Measurements from ENCODE around the gene GDPD5.
A peak's percentile ranks its signal among the peaks of the same experiment; 100 is the strongest.

The GDPD5 gene

DNA sequence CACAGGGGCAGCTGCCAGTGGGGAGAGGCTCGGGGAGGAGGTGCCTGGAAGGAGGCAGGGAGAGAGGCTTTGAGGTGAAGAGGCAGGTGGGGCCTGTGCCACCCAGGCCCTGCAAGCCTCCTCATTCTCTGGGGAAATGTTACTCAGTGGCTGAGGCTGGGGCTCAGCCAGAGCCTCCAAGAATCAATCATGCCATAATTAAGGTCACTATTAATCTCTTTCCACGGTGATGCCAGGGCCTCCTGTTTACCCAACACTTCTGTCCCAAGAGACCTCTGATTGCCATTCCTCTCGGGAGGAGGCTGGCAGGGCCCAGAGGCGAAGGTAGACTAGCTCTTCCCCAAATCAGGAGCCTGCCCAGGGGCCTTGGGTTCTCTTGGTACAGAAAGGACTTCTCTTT is 38.4 kb downstream of the GDPD5 start:
- no peak for DNase-seq

DNA sequence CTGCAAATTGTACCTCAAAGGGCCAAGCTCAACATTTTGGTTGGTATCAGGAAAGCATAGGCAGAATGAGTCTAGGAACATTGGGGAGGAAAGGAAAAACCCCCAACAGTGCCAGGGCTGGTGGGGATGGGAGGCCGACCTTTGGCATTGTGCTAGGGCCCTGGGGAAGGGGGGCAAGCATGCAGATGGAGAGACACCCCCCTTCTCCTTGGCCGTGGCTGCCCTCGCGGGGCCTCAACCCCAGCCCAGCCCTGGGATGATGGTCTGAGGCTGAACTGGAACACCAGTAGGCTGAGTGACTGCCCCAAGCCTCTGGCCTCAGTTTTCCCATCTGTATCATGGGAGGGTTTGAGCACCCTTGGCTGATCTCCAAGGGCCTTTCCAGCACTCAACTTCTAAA is 40.0 kb downstream of the GDPD5 start:
- no peak for DNase-seq

DNA sequence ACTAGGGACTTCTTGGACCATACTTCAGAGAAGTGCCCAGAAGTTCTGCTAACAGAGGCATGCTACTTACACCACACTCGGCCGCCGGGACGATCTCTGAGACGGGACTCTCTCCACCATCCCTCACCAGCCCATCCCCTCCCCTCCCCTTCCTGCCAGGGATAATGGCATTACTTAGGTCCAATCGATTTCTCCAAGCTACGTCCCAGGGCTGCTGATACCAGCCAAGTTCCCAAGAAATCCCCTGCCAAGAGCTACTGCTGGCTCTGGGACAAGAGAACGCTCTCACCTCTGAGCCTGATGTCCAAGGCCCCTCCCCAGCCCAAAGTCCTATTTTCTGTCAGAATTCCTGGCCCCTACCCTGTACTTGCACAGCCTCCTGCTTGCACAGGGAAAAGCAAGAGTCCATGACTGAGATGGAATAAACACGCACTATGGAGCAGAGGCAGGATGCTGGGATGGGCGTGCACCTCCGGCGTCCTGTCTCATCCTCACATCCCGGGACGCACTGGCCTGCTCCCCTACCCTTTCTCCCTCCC is 42.7 kb downstream of the GDPD5 start:
- DNase-seq, result no peak

DNA sequence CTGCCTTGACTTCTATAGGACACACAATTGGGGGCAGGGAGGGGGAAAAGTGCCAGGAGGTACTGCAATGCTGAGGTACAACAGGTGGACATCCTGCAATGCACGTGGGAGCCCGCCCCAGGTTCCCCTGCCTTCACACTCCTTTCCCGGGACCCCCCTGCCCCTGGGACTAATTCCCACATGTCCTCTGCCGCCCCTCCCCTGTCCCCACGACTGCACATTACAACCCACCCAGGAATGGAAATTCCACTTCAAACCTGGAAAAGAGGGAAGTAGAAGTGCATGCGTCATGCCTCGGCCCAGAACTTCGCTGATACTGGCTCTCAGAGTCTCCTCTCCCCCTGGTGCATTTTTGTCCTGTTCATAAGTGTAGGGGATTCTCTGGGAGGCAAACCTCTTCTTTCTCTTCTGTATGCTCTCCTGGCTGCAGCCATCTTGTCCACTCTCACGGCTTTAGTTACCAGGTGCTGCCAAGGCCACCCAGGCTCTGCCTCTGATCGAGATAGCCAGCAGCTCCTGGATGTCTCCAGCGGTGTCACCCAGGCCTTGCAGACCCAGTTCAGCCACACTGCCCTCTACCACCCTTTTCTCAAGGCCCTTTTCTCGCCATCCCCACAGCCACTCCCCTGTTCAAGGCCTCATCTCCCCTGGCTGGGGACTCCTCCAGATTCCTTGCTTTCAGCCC is 43.7 kb downstream of the GDPD5 start:
- no peak for DNase-seq

DNA sequence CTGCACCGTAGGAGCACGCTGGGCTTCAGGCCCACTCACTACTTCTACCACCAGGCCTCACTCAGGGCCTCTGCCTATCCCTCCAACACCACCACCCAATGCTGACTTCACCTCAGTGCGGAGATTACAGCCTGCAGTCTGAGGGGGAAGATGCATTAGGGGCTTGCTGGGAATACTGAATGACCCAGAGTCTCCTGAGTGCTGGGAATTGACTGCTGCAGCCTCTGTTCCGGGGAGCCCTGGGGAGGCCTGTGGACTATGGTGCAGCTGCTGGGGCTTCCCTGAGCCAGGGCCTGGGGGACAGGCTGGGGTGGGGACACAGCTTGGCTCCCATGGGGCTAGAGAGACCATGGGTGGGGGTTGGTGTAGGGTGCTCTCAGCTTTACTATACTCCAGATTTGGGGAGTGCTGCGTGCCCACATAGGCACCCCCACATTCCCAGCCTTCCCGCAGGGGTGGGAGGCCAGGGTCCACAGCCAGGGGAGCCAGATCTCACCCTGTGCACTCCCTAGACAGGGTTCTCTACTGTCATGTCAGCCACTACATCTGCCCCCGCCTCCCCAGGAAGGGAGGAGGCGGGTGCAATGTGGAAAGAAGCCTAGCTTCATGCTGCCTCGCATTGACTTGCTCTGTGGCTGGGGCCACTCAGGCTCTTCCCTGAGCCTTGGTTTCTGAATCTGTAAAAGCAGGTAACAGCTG is 44.4 kb downstream of the GDPD5 start:
- DNase-seq, result no peak

DNA sequence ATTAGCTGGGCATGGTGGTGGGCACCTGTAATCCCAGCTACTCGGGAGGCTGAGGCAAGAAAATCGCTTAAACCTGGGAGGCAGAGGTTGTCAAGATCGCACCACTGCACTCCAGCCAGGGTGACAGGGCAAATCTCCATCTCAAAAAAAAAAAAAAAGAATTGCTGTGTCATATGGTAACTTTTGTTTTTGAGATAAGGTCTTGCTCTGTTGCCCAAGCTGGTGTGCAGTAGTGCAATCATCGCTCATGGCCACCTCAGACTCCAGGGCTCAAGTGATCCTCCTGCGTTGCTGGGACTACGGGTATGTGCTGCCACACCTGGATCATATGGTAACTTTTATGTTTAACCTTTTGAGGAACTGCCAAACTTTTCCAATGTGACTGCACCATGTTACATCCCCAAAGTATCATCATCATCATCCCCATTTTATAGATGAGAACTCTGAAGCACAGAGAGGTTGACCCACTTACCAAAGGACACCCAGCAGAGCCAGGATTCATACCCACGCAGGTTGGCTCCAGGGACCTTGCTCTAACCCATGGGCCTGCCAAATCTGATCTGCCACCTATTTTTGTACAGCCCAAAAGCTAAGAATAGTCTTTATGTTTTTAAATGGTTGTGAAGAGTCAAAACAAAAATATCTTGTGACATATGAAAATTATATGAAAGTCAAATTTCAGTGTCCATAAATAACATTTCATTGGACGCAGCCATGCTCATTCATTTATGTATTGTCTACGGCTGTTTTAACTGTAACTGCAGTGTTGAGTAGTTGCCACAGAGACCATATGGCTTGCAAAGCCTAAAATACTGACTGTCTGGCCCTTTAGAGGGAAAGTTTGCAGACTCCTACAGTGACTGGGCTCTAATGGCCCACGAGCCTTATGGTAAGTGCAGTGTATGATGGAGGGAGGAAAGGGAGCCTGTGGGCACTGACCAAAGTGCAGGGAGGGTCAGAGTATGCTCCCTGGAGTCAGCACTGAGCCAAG is 45.3 kb downstream of the GDPD5 start:
- no peak for DNase-seq

DNA sequence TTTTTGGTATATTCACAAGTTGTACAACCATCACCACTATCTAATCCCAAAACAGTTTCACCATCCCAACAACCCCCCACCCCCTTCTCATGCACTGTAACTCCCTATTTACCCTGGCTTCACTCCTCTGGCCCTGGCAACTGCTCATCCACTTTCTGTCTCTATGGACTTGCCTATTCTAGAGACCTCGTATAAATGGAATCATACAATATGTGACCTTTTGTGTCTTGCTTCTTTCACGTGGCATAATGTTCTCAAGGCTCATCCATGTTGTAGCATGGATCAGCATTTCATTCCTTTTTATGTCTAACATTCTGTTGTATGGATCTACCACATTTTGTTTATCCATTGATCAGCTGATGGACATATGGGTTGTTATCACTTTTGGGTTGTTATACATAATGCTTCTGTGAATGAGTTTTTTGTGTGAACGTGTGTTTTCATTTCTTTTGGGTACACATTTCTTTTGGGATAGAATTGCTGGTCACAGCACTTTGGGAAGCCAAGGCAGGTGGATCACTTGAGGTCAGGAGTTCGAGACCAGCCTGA is 46.1 kb downstream of the GDPD5 start:
- DNase-seq, result no peak

DNA sequence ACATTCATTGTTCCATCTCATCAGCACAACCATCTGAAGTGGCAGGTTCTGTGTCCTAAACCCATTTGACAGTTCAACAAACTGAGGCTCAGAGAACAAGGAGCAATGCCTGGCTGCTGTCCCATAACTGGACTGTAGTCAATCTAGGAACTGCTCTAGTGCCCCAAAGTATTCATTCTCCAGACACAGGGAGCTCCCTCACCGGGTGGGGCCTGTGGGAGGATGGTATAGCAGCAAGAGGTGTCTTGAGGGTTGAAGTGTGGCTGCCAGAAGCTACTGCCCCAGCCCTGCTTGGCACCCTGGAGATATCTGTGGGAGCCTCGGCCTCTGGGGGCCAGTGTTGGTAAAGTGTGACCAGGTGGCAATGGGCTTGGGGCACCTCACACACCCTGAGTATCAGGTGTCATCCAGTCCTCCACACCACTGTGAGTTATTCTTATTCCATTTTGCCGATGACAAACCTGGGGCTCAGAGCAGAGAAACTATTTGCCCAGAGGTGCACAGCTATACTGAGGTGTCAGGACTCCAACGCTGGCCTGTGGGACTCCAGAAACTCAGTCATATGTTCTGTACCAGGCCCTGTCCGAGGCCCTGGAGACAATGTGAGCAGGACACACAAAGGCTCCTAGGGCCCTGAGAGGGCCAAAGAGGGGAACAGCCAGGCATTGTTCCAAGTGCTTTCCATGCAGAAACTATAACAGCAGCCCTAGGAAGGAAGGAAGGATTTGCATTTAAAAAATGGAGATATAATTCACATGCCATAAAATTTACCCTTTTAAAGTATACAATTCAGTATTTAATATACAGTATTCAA is 46.8 kb downstream of the GDPD5 start:
- DNase-seq, result no peak

DNA sequence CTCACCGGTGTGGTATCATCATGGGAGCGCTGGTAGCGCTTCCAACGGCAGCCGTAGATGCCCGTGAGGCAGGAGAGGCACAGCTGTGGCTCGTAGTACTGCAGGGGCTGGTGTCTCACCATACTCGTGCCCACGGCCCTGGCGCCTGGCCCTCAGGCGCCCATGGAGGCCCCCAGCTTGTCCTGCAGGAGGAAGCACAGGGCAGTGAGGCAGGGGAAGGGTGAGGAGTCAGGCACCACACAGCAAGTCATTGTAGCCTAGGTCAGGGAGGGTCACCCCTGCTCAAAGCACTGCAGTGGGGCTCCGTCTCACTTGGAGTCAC is 48.2 kb downstream of the GDPD5 start:
- DNase-seq, result no peak

DNA sequence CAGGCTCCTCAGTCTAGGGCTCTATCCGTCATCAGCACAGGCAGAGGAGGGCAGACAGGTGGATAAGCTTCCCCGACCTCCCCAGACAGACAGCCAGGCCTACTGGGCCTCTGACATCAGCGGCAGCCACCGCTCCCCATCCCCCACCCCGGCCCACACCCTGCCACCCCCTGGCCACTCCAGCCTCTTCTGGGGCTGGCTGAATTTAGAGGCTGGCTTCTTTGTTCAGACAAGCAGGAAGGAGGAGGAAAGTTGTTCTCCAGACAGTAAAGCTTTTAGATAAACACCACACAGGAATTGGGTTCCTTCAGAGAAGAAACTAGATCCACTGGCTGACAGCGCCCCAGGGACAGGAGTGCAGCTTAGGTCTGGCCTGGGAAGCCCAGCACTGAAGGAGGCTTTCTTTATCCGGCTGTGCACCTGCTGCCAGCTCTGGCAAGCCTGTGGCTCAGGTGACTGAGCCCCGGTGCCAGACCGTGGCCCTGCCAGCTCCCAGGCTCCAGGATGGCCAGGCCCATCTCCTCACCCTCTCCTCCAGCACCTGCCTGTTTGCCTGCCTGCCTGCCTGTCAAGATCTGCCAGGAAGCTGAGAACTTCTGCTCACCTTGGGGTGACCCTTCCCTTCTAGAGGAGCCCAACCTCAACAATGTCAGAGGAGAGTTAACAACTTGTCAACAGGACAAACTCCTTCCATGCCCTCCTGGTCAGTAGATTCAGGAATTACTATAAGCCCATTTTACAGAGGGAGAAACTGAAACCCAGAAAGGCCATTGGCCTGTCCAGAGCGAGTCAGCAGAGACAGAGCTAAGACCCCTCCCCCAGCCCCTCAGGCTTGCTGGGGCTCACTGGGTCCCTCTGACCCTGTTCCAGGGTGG is 48.8 kb downstream of the GDPD5 start:
- DNase-seq, result no peak

DNA sequence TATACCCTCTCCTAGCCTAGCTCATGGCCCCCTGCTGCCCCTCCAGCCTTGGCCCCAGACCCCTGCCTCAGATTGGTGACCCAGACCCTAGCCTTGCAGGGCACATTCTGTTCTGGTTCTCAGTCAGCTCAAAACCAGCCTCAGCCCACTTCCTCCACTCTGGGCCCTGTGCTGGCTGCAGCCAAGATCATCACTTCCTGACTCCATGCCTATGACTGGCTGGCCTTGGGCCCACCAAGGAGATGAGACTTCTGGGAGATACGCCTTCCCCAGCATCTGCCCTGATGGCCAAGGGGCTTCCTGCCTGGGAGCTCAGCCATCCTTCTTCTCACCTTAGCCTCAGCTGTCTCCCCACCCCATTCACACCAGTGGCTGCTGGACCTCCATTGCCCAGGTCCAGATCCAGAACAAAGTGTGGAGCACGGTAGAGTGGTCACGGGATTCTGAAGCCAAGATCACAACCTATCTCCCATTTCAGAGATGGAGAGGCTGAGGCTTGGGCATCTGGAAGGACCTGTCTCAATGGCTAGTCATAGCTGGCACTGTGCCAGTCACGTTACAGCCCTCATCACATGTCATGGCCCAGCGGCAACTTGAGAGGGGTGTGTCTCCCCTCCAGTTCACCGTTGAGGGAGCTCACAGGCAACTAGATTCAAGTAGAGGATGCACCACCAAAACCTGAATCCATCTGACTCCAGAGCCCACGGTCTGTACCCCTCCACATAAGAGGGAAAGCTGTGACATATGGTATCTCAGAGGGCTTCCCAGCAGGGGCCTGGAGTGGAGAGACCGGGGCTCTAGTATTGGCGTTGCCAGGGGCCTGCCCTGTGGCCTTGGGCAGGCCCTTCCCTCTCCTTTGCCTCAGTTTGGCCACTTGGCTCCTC is 49.7 kb downstream of the GDPD5 start:
- DNase-seq, result no peak

DNA sequence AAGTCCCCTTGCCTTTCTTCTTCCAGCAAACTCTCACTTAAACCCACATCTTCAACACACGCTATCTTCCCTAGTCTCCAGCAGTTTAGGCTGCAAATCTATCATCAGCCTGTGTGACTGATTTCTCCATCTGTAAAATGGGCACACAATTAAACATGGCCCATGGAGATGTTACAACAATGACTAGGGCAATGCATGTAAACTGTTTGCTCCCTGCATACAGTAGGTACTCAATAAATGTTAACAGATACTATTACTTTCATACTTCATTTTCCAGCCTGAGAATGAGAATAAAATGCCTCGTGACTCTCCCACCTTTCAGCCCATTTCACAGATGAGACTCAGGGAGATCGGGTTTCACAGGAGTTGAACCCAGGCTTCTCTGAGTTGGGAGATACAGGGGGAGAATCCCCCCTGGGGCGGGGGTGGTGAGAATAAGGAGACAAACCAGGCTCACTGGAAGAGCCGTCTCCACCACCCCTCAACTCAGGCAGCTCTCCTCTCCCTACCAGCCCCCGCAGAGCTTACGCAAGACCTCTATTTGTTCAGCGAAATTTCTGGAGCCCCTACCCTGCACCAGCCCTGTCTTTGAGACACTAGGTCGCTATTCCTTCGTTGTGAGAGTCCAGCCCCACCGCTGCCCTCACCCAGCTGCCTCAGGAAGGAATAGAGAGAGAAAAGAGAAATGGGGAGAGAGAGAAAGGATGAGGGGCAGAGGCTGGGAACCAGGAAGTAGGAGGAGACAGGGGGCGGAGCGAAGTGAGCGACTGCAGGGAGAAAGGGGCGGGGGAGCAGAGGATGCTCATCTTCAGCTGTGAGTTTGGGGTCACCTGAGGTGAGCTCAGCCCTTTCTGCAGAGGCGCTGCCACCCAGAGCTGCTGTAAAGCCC is 50.6 kb downstream of the GDPD5 start:
- DNase-seq, result peak; percentile 59

DNA sequence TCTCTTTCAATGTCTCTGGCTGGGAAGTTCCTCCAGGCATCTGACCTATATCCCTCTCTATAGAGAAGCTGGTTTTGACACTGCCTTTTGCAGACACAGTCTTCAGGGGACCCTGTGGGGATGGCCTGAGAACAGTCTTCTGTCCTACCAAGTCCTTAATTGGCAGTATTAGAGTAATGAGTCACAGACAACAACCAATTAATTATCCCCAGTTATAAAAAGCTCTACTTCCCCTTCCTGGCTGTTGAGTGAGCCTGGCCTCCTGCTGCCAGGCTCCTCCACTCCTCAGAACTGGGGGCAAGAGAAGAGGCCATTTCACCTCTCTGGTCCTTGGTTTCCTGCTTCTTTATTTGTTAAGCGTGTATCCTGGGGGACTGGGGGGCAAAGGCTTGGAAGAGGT is 51.5 kb downstream of the GDPD5 start:
- no peak for DNase-seq

DNA sequence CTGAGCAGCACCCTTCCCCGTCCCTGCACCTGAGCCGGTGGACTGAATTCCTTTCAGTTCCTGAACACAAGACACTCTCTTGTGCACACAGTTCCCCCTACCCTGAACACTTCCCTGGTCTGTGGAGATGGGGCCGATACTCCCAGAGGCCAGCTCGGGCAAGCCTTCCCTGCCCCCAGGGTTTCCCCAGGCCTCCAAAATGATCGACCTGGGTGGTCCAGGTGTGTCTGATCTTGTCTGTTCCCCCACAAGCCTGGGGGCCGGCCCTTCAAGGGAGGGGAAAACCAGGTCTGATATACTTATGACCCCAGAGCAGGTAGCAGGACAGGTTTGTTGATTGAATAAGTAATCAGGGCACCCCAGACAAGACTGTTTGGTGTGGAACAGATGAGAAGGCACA is 52.1 kb downstream of the GDPD5 start:
- no peak for DNase-seq

DNA sequence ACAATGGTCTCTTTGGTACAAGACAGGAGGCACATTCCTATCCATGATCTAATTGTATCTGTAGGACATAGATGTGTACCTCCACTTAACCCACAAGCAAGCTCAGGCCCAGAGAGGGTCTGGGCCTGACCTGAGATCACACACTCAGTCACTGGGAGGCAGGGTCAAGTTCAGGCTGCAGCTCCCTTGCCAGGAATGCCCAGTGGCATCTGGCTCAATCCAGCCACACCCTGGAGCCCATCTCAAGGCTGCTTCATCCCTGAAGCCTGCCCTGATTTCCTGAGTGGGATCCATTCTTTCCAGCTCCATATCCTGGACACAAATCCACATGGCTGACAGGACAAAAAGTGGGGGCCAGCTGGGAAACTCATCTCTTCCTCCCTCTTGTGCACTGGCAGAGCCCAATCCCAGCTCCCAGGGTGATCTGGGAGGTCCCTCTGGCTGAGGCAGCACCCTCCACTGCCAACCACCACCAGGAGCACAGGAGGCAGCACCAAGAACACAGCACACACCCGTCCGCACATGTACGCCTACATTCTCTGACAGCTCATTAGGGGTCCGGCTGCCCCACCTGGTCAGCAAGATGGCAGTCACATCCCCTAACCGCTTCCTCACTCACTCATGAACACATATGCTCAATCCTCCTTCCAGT is 53.5 kb downstream of the GDPD5 start:
- no peak for DNase-seq

DNA sequence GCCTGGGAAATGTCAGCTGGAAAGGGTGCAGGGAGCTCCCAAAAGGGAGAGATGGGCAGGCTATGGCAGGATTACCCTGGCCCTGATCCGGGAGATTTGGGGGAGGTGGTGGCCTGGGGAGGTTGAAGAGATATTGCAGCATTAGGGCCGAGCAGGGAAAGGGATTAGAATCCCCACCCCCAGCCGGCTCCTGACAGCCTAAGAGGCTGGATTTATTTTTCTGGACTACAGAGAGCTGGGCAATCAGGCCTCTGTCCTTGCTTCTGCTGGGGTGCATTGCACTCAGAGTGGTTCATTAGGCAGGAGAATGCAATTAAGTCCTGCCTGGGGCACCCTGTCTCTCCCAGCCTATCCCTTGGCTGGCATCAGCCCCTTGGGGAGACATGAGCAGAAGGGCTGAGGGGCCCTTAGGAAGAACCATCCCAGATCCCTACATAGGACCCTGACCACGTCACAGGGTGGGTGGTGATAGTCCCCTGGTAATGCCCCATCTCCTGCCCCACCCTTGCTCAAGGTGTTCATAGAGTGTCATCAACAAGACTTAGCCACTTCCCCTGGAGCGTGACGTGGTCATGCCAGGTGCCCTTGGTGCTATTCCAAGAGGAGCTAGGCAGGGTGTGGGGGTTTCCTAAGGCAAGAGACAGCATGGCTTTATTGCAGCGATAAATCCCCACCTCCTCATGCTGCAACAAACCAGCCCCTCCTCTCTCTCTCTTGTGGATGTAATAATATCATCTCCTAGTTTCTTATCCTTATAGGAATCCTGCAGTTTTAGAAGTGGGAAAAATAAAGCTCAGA is 54.4 kb downstream of the GDPD5 start:
- no peak for DNase-seq

DNA sequence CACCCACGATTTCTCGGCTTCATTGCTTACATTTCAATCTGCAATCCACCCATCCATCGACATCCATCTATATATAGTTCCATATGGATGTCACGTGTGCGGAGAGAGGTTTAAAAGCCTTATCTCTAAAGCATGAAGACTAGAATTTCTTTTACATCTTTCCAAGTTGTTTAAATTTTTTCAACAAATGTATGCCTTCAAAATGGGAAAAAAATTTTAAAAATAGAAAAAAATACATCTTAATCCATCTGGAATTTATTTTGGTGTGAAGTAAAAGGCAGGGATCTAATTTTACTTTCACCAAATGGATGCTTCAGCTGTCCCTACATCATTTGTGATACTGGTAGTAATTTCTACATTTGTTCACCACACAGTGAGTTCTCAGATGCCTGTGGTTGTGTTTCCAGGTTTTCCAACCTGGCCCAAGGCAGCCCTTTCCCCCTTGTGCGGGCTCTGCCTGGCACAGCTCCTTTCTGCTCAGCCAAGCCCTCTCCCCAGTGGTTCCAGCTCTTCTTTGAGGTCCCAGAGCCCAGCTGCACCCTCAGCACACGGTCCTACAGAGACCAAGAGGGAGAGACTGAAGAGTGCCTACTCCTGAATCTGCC is 55.2 kb downstream of the GDPD5 start:
- no peak for DNase-seq

Data from activated CD4-positive, CD25-positive, alpha-beta regulatory T cell treated with anti-CD3 and anti-CD28 coated beads, Interleukin-2, amount 50 U/mL, for 72 hours (primary cell).